IPS-NIHi11 (cell line): Measurements from ENCODE around the gene CCDC33.

Source experiments
- DNase-seq: peaks from one replicate; pipeline ENCODE4 v3.0.0; 2012; ENCODE audit warnings: mixed read lengths, low spot score

CCDC33 gene

GRCh38 chr15:74382004-74382816 lies 146.1 kb downstream of the CCDC33 start:
- DNase-seq, result peak; percentile 99

- DNase-seq, result no peak
These were observed 147.2 kb downstream of the CCDC33 start for GRCh38 chr15:74383286-74383685.

- no peak for DNase-seq
These were observed 147.8 kb downstream of the CCDC33 start for GRCh38 chr15:74383695-74384565.

- DNase-seq, result no peak
These were observed 148.4 kb downstream of the CCDC33 start for GRCh38 chr15:74384566-74384880.

GRCh38 chr15:74384881-74385643 lies 148.9 kb downstream of the CCDC33 start:
- no peak for DNase-seq

GRCh38 chr15:74385733-74386132 lies 149.6 kb downstream of the CCDC33 start:
- no peak for DNase-seq
